K562 (cell line): ENCODE measurements around the gene TSR3. TPM values are rescaled to one million over a fixed set of nuclear protein-coding genes. Genes with fewer than 3 reads are reported as not detected.

ENCODE experiments used
- ATAC-seq: fragments of 200-7000 bp; cut with Tn5 transposase; 3 replicates; pipeline ENCODE4 v1.9.1; 2020; ENCODE audit warnings: moderate library complexity
- BruUV-seq: library from RNA; stranded (reverse); fragments of 400-500 nt; replicated peaks from 2 replicates; lab custom pipeline; 2021; lab: Mats Ljungman, UMichigan
- CTCF ChIA-PET: fragments of 300-600 bp; formaldehyde crosslinking; extraction: SDS; loops from one replicate; lab custom pipeline; 2021; ENCODE audit warnings: low intra/inter-chr PET ratio; lab: Yijun Ruan, JAX
- POLR2A ChIA-PET: fragments of 300-600, 350-650 bp; sonication (Branson Sonifier 250); formaldehyde crosslinking; extraction: SDS; loops from one replicate; lab custom pipeline; 2021; ENCODE audit warnings: antibody characterized with exemption, inconsistent platforms; lab: Yijun Ruan, JAX
- DNase-seq, 4 experiments: peaks; one replicate each; pipeline versions ENCODE4 v3.0.0 to v3.0.0-alpha.2; 2011 to 2018; ENCODE audit warnings: low spot score in 3 of 4, mixed read lengths in 3 of 4; ENCODE audit errors: extremely low read depth in 1 of 4
- FAIRE-seq: peaks from 2 replicates; lab custom pipeline; 2011; peaks lifted over from hg19 to GRCh38; lab: Jason Lieb, UNC
- H2AFZ ChIP-seq: 2 replicates; pipeline ENCODE4 v1.6.0; 2011; ENCODE audit warnings: low read depth, low read length, control low read depth, inconsistent platforms
- H3K27ac ChIP-seq: fragments of 200-600 bp; 3 replicates; pipeline ENCODE4 v1.8.0; 2011; ENCODE audit warnings: low read depth, mild to moderate bottlenecking, control low read depth, inconsistent platforms, low read length, moderate library complexity, mixed read lengths; ENCODE audit errors: extremely low read depth
- H3K27me3 ChIP-seq, 2 experiments: fragments of 300-600 bp in 1 of 2; 2 replicates in 1 of 2; 3 replicates in 1 of 2; pipeline versions ENCODE4 v1.6.0 to v1.8.0; 2011; ENCODE audit warnings: inconsistent platforms in 2 of 2, low read length in 2 of 2, mild to moderate bottlenecking in 1 of 2, mixed read lengths in 1 of 2, moderate library complexity in 1 of 2; ENCODE audit not compliant: control insufficient read depth in 2 of 2, insufficient read depth in 2 of 2
- H3K36me3 ChIP-seq: fragments of 300-600 bp; 3 replicates; pipeline ENCODE4 v1.8.0; 2011; ENCODE audit warnings: mild to moderate bottlenecking, low read length, inconsistent platforms; ENCODE audit not compliant: control insufficient read depth, insufficient read depth
- H3K4me1 ChIP-seq, 2 experiments: fragments of 200-600 bp in 1 of 2; replicated peaks in 1 of 2; 2 replicates in 1 of 2; 3 replicates in 1 of 2; pipeline versions ENCODE4 v1.5.1 to v1.8.0; 2011; ENCODE audit warnings: inconsistent platforms in 2 of 2, low read length in 2 of 2, mild to moderate bottlenecking in 1 of 2, mixed read lengths in 1 of 2, moderate library complexity in 1 of 2; ENCODE audit not compliant: control insufficient read depth in 2 of 2, insufficient read depth in 2 of 2
- H3K4me2 ChIP-seq: 2 replicates; pipeline ENCODE4 v1.6.1; 2011; ENCODE audit warnings: low read length, control low read depth, inconsistent platforms, mixed read lengths; ENCODE audit not compliant: insufficient read depth
- H3K4me3 ChIP-seq: fragments of 200-600 bp; sonication (generic), shearing (Covaris generic); 2 replicates; pipeline ENCODE4 v1.5.1; 2016; ENCODE audit warnings: control low read depth, inconsistent platforms
- H3K79me2 ChIP-seq: fragments of 200-600 bp; 3 replicates; pipeline ENCODE4 v1.8.0; 2011; ENCODE audit warnings: low read length, inconsistent platforms; ENCODE audit not compliant: control insufficient read depth, insufficient read depth
- H3K9ac ChIP-seq, 2 experiments: 2 replicates each; pipeline versions ENCODE4 v1.6.0 to v1.6.1; 2011; ENCODE audit warnings: low read depth in 2 of 2, low read length in 2 of 2, control low read depth in 1 of 2, inconsistent platforms in 1 of 2, mild to moderate bottlenecking in 1 of 2, mixed read lengths in 1 of 2; ENCODE audit not compliant: insufficient read depth in 1 of 2
- H3K9me1 ChIP-seq: one replicate; pipeline ENCODE4 v1.6.0; 2011; ENCODE audit warnings: inconsistent platforms, mild to moderate bottlenecking, low read length, moderate library complexity; ENCODE audit not compliant: control insufficient read depth, insufficient read depth
- H3K9me3 ChIP-seq: replicated peaks from 2 replicates; pipeline ENCODE4 v1.5.1; 2011; ENCODE audit warnings: low read depth, low read length, inconsistent platforms; ENCODE audit not compliant: control insufficient read depth, insufficient read depth
- H4K20me1 ChIP-seq: replicated peaks from 2 replicates; pipeline ENCODE4 v1.6.1; 2011; ENCODE audit warnings: low read length, inconsistent platforms, mixed read lengths; ENCODE audit not compliant: control insufficient read depth, insufficient read depth
- MAX ChIP-seq: sonication (generic); formaldehyde crosslinking; IDR thresholded peaks from 2 replicates; pipeline ENCODE4 v1.9.0; 2022; ENCODE audit warnings: mild to moderate bottlenecking, missing genetic modification reagents
- MGA ChIP-seq: fragments of 450-650 bp; IDR thresholded peaks from 2 replicates; pipeline ENCODE4 v1.6.1; 2016; ENCODE audit warnings: mild to moderate bottlenecking, moderate library complexity
- TCF7 ChIP-seq: sonication (generic); IDR thresholded peaks from 2 replicates; pipeline ENCODE4 v1.6.1; 2016; ENCODE audit warnings: antibody characterized with exemption, borderline replicate concordance
- WGBS: fragments of 100-300 bp; shearing (Covaris generic); methylation state at CpG from one replicate; pipeline ENCODE4 v1.1.6; 2016; ENCODE audit warnings: low coverage, mixed read lengths; ENCODE audit not compliant: insufficient coverage; ENCODE audit errors: missing lambda C conversion rate; 5-methylcytosine and 5-hydroxymethylcytosine counted together
- in situ Hi-C: fragments of 300-500 bp; cut with MboI; formaldehyde crosslinking; loops from 4 replicates; pipeline ENCODE4 v1.15.0; 2018; ENCODE audit warnings: inconsistent platforms, mixed read lengths
- intact Hi-C: fragments of 100-400 bp; cut with micrococcal nuclease; formaldehyde crosslinking; loops from 2 replicates; pipeline ENCODE4 v1.14.2; 2022
- polyA plus RNA-seq, 8 experiments: library from polyadenylated mRNA; depleted of rRNA in 4 of 8; stranded (reverse) in 5 of 8; unstranded in 3 of 8; fragments of >200 nt; fragmentation: Nextera tagmentation in 2 of 8; fragmentation: Illumina TruSeq in 1 of 8; extraction: Ambion mirVana in 2 of 8; extraction: Trizol in 1 of 8; gene quantifications; 2 replicates each; pipeline versions ENCODE4 v1.2.1 to v1.2.3, GENCODE V29; 2011 to 2014; ENCODE audit warnings: inconsistent platforms in 1 of 8, missing spikeins in 1 of 8
- total RNA-seq, 7 experiments: library from RNA; depleted of rRNA in 6 of 7; stranded (reverse); fragments of >200 nt in 6 of 7; fragmentation: Illumina TruSeq in 2 of 7; extraction: Trizol in 2 of 7; gene quantifications; 2 replicates each; pipeline versions ENCODE4 v1.2.1 to v1.2.3, GENCODE V29; 2011 to 2021; ENCODE audit warnings: low replicate concordance in 1 of 7

Gene TSR3
- total and polyA plus RNA-seq, 9 of the 15 experiments (the other 6 are each of a cell fraction or from before 2014, with no cell fraction given): 1.5 to 74.8 (median 16.5) TPM

GRCh38 chr16:1312903-1313302 lies 38.8 kb downstream of the TSR3 start:
- Histone ChIP-seq H3K4me3 (no peak overlapping the region), H3K9me1 (peaks cover 20% of the 10 kb centered on the region), H2AFZ (no peak overlapping the region), H3K27ac (no peak overlapping the region; the same call in 2 of the 3 replicates), H4K20me1 (peaks cover 50% of the 10 kb centered on the region), H3K4me2 (no peak overlapping the region), H3K9me3 (no peaks in the 10 kb centered on the region), H3K27me3 (no peaks in the 10 kb centered on the region), H3K4me1 (peaks cover 12 to 57% of the 10 kb centered on the region in 2 experiments), H3K79me2 (peaks cover 68% of the 10 kb centered on the region), H3K36me3 (peaks cover 74% of the 10 kb centered on the region), H3K9ac (peak overlapping the region in 1 of 2 experiments; percentile 85; a peak in 2 of 4 replicates)
- TF ChIP-seq TCF7 (no peak), MAX (0 out of 2 replicates have a peak, but pooled peaks have one; percentile 16), MGA (no peak)
- ChIA-PET POLR2A (interaction anchor here (0.6 to 1.7 kb wide), 5 partner anchors 13 to 298 kb away, joined by 3 to 6 read pairs (median 4); no protein-coding TSS in a partner anchor), CTCF (no interaction called here)
- ATAC-seq (no peak), DNase-seq (no peak), FAIRE-seq (no peak)
- no TSS peak for BruUV-seq
- intact Hi-C loops (no loop called here), in situ Hi-C loops (no loop called here)
- 97% methylated on average over 15 of the region's 15 CpGs for WGBS
